Neural cell (in vitro differentiated cells): ENCODE results near the gene ITGAD. TPM values are rescaled to one million over a fixed set of nuclear protein-coding genes. Genes with fewer than 3 reads are reported as not detected.
"Not testable (repeated sequence)": the region's sequence is repeated elsewhere in the genome, so short reads cannot be mapped to it uniquely, and the experiment has no call there.

Experiments
- H2AFZ ChIP-seq: fragments of 200-600, 300-800 bp; sonication (generic), shearing (Covaris generic); 2 replicates; pipeline ENCODE4 v1.6.0; 2014; ENCODE audit warnings: low read depth, mild to moderate bottlenecking, antibody characterized with exemption, low read length, moderate library complexity
- H3F3A ChIP-seq: fragments of 200-600 bp; shearing (Covaris generic); 2 replicates; pipeline ENCODE4 v1.6.1; 2016; ENCODE audit warnings: mild to moderate bottlenecking, moderate library complexity, mixed read lengths, antibody characterized with exemption, low read length; ENCODE audit not compliant: insufficient read depth, poor library complexity, severe bottlenecking
- H3K27ac ChIP-seq: fragments of 200-600, 300-800 bp; sonication (generic), shearing (Covaris generic); 2 replicates; pipeline ENCODE4 v1.5.1; 2014; ENCODE audit warnings: mild to moderate bottlenecking, low read length, moderate library complexity
- H3K27me3 ChIP-seq: fragments of 300-800, 200-600 bp; sonication (generic), shearing (Covaris generic); 2 replicates; pipeline ENCODE4 v1.6.0; 2014; ENCODE audit warnings: mild to moderate bottlenecking, low read depth, low read length, moderate library complexity; ENCODE audit not compliant: insufficient read depth
- H3K36me3 ChIP-seq: fragments of 300-800, 200-600 bp; sonication (generic), shearing (Covaris generic); 2 replicates; pipeline ENCODE4 v1.5.1; 2014; ENCODE audit warnings: mild to moderate bottlenecking, antibody characterized with exemption, low read length, moderate library complexity; ENCODE audit not compliant: insufficient read depth
- H3K4me2 ChIP-seq: fragments of 300-800, 200-600 bp; sonication (generic), shearing (Covaris generic); 2 replicates; pipeline ENCODE4 v1.6.0; 2014; ENCODE audit warnings: mild to moderate bottlenecking, low read length
- H3K4me3 ChIP-seq: fragments of 300-800, 200-600 bp; sonication (generic), shearing (Covaris generic); 2 replicates; pipeline ENCODE4 v1.5.1; 2014; ENCODE audit warnings: mild to moderate bottlenecking, low read length, moderate library complexity
- H3K79me2 ChIP-seq: fragments of 200-600 bp; shearing (Covaris generic); replicated peaks from 2 replicates; pipeline ENCODE4 v1.6.0; 2014; ENCODE audit warnings: mild to moderate bottlenecking, low read length, moderate library complexity; ENCODE audit not compliant: insufficient read depth
- H3K9ac ChIP-seq: fragments of 300-800, 200-600 bp; sonication (generic), shearing (Covaris generic); 2 replicates; pipeline ENCODE4 v1.6.1; 2016; ENCODE audit warnings: mild to moderate bottlenecking, low read length, mixed read lengths
- H3K9me2 ChIP-seq: fragments of 200-600 bp; shearing (Covaris generic); 2 replicates; pipeline ENCODE4 v1.6.1; 2016; ENCODE audit warnings: mild to moderate bottlenecking, low read length, mixed read lengths; ENCODE audit not compliant: insufficient read depth
- H3K9me3 ChIP-seq: fragments of 200-600, 300-800 bp; sonication (generic), shearing (Covaris generic); 2 replicates; pipeline ENCODE4 v1.6.1; 2016; ENCODE audit warnings: mild to moderate bottlenecking, mixed run types, low read length, moderate library complexity, mixed read lengths
- H4K20me1 ChIP-seq: fragments of 200-600 bp; shearing (Covaris generic); 2 replicates; pipeline ENCODE4 v1.6.1; 2016; ENCODE audit warnings: mild to moderate bottlenecking, mixed run types; ENCODE audit not compliant: insufficient read depth
- EP300 ChIP-seq: fragments of 450-650 bp; conservative IDR thresholded peaks from 2 replicates; pipeline ENCODE4 v1.6.1; 2014; ENCODE audit warnings: antibody characterized with exemption, mild to moderate bottlenecking, moderate library complexity; ENCODE audit not compliant: poor library complexity, severe bottlenecking
- EZH2 ChIP-seq: fragments of 200-600, 300-800 bp; shearing (Covaris generic), sonication (generic); IDR thresholded peaks from 2 replicates; pipeline ENCODE4 v1.6.1; 2014; ENCODE audit warnings: antibody characterized with exemption, low read length, borderline replicate concordance, mild to moderate bottlenecking; ENCODE audit not compliant: insufficient read depth, poor library complexity, severe bottlenecking
- MXI1 ChIP-seq: fragments of 450-650 bp; conservative IDR thresholded peaks from 2 replicates; pipeline ENCODE4 v1.6.1; 2014; ENCODE audit warnings: antibody characterized with exemption, mild to moderate bottlenecking; ENCODE audit not compliant: poor library complexity, severe bottlenecking
- POLR2AphosphoS5 ChIP-seq: IDR thresholded peaks from 2 replicates; pipeline ENCODE4 v1.6.1; 2012
- RAD21 ChIP-seq: fragments of 450-650 bp; conservative IDR thresholded peaks from 2 replicates; pipeline ENCODE4 v1.6.1; 2014; ENCODE audit warnings: antibody characterized with exemption, mild to moderate bottlenecking, moderate library complexity
- SMC3 ChIP-seq: fragments of 450-650 bp; conservative IDR thresholded peaks from 2 replicates; pipeline ENCODE4 v1.6.1; 2014; ENCODE audit warnings: antibody characterized with exemption, mild to moderate bottlenecking, moderate library complexity; ENCODE audit not compliant: poor library complexity
- TAF1 ChIP-seq: IDR thresholded peaks from 2 replicates; pipeline ENCODE4 v1.6.1; 2012; ENCODE audit warnings: low read depth
- polyA plus RNA-seq: library from polyadenylated mRNA; depleted of rRNA; stranded (reverse); fragments of >200 nt; gene quantifications from 2 replicates; pipeline ENCODE4 v1.2.3, GENCODE V29; 2014
- TF ChIP-seq, protein P1 (sequence below): fragments of 450-650 bp; IDR thresholded peaks from 2 replicates; pipeline ENCODE4 v1.5.1; 2014; ENCODE audit warnings: antibody characterized with exemption, mild to moderate bottlenecking, moderate library complexity; ENCODE audit not compliant: poor library complexity, severe bottlenecking
- TF ChIP-seq, protein P2 (sequence below): IDR thresholded peaks from 2 replicates; pipeline ENCODE4 v1.6.1; 2012; ENCODE audit warnings: borderline replicate concordance

ITGAD gene
- polyA plus RNA-seq, 1 donor from 2014 or later: not detected

DNA sequence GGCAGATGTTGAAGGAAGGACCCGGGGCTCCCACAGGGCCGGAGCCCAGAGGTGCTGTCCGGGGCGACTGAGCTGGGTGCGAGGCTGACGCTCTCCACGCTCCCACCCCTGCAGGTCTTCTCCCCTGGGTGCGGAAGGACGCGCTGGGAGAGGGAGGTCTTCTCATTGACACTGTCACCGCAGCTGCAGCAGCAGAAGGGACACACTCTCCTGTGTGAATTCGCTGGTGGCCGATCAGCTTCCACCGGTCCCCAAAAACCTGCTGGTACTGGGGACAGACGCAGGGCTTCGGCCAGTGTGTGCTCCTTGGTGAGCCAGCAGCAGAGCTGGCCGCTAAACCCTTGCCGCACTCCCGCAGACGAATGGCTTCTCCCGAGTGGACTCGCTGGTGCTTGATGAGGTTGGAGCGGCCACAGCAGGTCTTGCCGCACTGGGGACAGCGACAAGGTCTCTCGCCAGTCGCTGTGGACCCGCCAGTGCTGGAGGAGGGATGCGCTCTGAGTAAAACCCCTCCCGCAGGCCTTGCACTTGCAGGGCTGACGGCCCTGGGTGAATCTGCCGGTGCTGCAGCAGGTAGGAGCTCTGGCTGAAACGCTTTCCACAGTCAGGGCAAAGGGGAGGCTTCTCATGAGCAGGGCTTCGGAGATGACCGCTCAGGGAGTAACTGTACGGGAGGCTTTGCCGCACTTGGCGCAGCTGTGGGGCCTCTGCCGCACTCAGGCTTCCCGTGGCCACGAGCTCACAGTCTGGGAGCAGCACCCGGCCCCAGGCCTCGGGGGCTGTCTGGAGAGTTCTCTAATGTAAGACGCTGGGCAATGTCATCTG is 43.3 kb downstream of the ITGAD start:
- H3K9me3 ChIP-seq: no peaks in the 10 kb centered on the region
- H4K20me1 ChIP-seq: no peaks in the 10 kb centered on the region
- no peaks in the 10 kb centered on the region for H3K79me2 ChIP-seq
- no peak overlapping the region for H3K9ac ChIP-seq
- no peak for TF ChIP-seq EZH2
- no peak for TF ChIP-seq POLR2AphosphoS5
- TF ChIP-seq MXI1: no peak
- no peak overlapping the region for H3K27ac ChIP-seq
- no peaks in the 10 kb centered on the region for H3K27me3 ChIP-seq
- H3K36me3 ChIP-seq: no peaks in the 10 kb centered on the region
- no peaks in the 10 kb centered on the region for H3F3A ChIP-seq
- no peak overlapping the region for H3K4me2 ChIP-seq
- H3K4me3 ChIP-seq: no peak overlapping the region
- no peak overlapping the region for H2AFZ ChIP-seq
- H3K9me2 ChIP-seq: no peaks in the 10 kb centered on the region

DNA sequence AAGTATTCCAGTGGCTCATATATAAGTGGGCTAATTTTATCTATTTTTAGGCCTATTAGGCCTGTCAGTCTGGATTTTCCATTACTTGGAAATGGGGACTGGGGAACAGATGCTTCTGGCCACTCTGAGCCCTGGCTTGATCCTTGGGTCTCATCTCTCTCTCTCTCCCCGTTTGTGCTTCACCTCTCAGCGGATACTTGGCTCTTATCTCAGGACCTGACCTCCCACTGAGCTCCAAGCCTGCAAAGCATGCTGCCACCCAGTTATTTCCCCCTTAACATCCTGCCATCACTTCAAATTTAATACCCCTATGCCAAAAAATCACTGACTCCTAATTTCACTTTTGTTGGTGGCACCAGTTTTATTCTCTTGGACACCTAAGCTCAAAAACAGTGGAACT is 45.3 kb downstream of the ITGAD start:
- TF ChIP-seq RAD21: no peak
- no peak for TF ChIP-seq MXI1
- TF ChIP-seq EZH2: no peak
- TF ChIP-seq TAF1: no peak
- TF ChIP-seq, protein P1, sequence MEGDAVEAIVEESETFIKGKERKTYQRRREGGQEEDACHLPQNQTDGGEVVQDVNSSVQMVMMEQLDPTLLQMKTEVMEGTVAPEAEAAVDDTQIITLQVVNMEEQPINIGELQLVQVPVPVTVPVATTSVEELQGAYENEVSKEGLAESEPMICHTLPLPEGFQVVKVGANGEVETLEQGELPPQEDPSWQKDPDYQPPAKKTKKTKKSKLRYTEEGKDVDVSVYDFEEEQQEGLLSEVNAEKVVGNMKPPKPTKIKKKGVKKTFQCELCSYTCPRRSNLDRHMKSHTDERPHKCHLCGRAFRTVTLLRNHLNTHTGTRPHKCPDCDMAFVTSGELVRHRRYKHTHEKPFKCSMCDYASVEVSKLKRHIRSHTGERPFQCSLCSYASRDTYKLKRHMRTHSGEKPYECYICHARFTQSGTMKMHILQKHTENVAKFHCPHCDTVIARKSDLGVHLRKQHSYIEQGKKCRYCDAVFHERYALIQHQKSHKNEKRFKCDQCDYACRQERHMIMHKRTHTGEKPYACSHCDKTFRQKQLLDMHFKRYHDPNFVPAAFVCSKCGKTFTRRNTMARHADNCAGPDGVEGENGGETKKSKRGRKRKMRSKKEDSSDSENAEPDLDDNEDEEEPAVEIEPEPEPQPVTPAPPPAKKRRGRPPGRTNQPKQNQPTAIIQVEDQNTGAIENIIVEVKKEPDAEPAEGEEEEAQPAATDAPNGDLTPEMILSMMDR: no peak
- TF ChIP-seq, protein P2, sequence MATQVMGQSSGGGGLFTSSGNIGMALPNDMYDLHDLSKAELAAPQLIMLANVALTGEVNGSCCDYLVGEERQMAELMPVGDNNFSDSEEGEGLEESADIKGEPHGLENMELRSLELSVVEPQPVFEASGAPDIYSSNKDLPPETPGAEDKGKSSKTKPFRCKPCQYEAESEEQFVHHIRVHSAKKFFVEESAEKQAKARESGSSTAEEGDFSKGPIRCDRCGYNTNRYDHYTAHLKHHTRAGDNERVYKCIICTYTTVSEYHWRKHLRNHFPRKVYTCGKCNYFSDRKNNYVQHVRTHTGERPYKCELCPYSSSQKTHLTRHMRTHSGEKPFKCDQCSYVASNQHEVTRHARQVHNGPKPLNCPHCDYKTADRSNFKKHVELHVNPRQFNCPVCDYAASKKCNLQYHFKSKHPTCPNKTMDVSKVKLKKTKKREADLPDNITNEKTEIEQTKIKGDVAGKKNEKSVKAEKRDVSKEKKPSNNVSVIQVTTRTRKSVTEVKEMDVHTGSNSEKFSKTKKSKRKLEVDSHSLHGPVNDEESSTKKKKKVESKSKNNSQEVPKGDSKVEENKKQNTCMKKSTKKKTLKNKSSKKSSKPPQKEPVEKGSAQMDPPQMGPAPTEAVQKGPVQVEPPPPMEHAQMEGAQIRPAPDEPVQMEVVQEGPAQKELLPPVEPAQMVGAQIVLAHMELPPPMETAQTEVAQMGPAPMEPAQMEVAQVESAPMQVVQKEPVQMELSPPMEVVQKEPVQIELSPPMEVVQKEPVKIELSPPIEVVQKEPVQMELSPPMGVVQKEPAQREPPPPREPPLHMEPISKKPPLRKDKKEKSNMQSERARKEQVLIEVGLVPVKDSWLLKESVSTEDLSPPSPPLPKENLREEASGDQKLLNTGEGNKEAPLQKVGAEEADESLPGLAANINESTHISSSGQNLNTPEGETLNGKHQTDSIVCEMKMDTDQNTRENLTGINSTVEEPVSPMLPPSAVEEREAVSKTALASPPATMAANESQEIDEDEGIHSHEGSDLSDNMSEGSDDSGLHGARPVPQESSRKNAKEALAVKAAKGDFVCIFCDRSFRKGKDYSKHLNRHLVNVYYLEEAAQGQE: no peak
- TF ChIP-seq SMC3: no peak
- no peak for TF ChIP-seq EP300
- no peak for TF ChIP-seq POLR2AphosphoS5
- Histone ChIP-seq H3K27me3 (no peaks in the 10 kb centered on the region), H4K20me1 (no peaks in the 10 kb centered on the region), H3K9me3 (no peaks in the 10 kb centered on the region), H3K4me2 (no peak overlapping the region), H3K4me3 (no peak overlapping the region), H3K36me3 (no peaks in the 10 kb centered on the region), H3K9me2 (no peaks in the 10 kb centered on the region), H3K27ac (no peak overlapping the region), H3K9ac (no peak overlapping the region), H3K79me2 (no peaks in the 10 kb centered on the region), H2AFZ (no peak overlapping the region), H3F3A (no peaks in the 10 kb centered on the region)

DNA sequence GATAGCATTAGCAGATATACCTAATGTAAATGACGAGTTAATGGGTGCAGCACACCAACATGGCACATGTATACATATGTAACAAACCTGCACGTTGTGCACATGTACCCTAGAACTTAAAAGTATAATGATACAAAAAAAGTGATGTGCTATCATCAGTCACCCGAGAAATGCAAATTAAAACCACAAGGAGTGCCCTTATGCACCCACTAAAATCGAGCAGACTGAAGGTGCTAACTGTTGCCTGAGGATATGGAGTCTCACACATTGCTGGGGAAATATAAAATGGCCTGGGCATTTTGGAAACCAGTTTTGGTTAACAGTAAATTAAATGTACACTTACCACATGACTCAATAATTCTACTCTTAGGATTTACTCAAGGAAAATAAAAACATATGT is 45.9 kb downstream of the ITGAD start:
- not testable (repeated sequence) for H3K36me3 ChIP-seq, H3F3A ChIP-seq, H3K4me2 ChIP-seq, H3K27ac ChIP-seq, H3K9me2 ChIP-seq, H3K9me3 ChIP-seq, H3K27me3 ChIP-seq, H4K20me1 ChIP-seq, H3K9ac ChIP-seq, H2AFZ ChIP-seq, H3K79me2 ChIP-seq, H3K4me3 ChIP-seq
